Right lobe of liver (tissue), 6 donors: ENCODE results near the gene ADGRA1. TPM values are rescaled to one million over a fixed set of nuclear protein-coding genes. Genes with fewer than 3 reads are reported as not detected.

Experiments used
- ATAC-seq, 4 donors: fragments of 200-7000 bp; cut with Tn5 transposase; one replicate each; pipeline ENCODE4 v1.9.1; 2020; ENCODE audit warnings: mild to moderate bottlenecking in 4 of 4, moderate library complexity in 4 of 4
- DNase-seq, 3 donors: peaks; one replicate each; pipeline ENCODE4 v3.0.0-alpha.2; 2020
- H3K27ac ChIP-seq, 3 donors: fragments of 200-600 bp; one replicate each; pipeline ENCODE4 v1.8.0; 2022
- H3K27me3 ChIP-seq, 2 donors: fragments of 200-600 bp; one replicate each; pipeline ENCODE4 v1.8.0; 2022
- H3K36me3 ChIP-seq, 4 donors: fragments of 200-600 bp; sonication (generic) in 1 of 4; one replicate each; pipeline versions ENCODE4 v1.5.1 to v1.8.0; 2017 to 2022; ENCODE audit warnings: control low read depth in 1 of 4
- H3K4me1 ChIP-seq, 4 donors: fragments of 200-600 bp; sonication (generic) in 1 of 4; one replicate each; pipeline versions ENCODE4 v1.5.1 to v1.8.0; 2017 to 2022; ENCODE audit warnings: control low read depth in 1 of 4
- H3K4me3 ChIP-seq, 3 donors: fragments of 200-600 bp; one replicate each; pipeline ENCODE4 v1.8.0; 2022
- H3K9me3 ChIP-seq, 4 donors: fragments of 200-600 bp; sonication (generic) in 1 of 4; one replicate each; pipeline versions ENCODE4 v1.5.1 to v1.8.0; 2017 to 2022; ENCODE audit warnings: control low read depth in 1 of 4
- POLR2A ChIP-seq: fragments of 450-650 bp; IDR thresholded peaks from one replicate; pipeline ENCODE4 v1.6.1; 2017; ENCODE audit warnings: antibody characterized with exemption, mild to moderate bottlenecking
- WGBS: methylation state at CpG from one replicate; pipeline ENCODE4 v1.1.6; 2018; ENCODE audit warnings: low coverage, low lambda C conversion rate; ENCODE audit not compliant: insufficient coverage; ENCODE audit errors: missing lambda C conversion rate; 5-methylcytosine and 5-hydroxymethylcytosine counted together
- intact Hi-C, 2 donors: fragments of 100-400 bp; cut with DNase I; formaldehyde crosslinking; loops; one replicate each; pipeline versions ENCODE4 v1.11.2 to v1.14.1; 2022
- total RNA-seq, 6 experiments: library from RNA; depleted of rRNA in 2 of 6; stranded (reverse); fragments of >200 nt in 2 of 6; fragmentation: NEBNext Ultra II Directional in 3 of 6; extraction: Animal tissue kit (Norgen Biotek cat#: 25700) in 3 of 6; gene quantifications; one replicate each; pipeline versions ENCODE4 v1.1.0 to v1.2.4, GENCODE V29; 2016 to 2023
- TF ChIP-seq, protein P1 (sequence below), 4 donors: fragments of 200-600 bp in 3 of 4; fragments of 450-650 bp in 1 of 4; IDR thresholded peaks; one replicate each; pipeline versions ENCODE4 v1.5.1 to v1.8.0; 2016 to 2022; ENCODE audit warnings: antibody characterized with exemption in 4 of 4, mild to moderate bottlenecking in 2 of 4
- donor health status: DM: no; HTN: yes; CAD: no.
- donor health status: DM: no; HTN: no; CAD: no.
- donor health status: DM: no; HTN: no; CAD: no.
- donor health status: DM: no; HTN: yes; CAD: no.
- donor health status: DM: no; HTN: yes; CAD: no.

The ADGRA1 gene
- total RNA-seq, 6 experiments from 2014 or later, result 0.10 to 0.46 (median 0.16) TPM; not detected in 1

DNA sequence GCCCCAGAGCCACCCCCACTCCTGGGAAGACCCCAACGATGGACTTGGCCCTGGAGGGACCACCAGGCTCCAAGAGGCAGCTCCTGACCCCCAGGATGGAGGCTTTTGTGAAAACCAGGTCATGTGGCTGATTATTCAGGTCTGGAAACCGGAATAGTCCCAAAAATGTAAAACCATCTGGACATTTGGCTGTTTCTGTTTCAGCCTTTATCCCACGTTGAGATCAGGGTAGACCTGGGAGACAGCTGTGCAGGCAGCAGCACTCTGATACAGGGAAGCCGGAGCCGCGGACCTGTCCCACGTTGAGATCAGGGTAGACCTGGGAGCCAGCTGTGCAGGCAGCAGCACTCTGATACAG is 7.1 kb upstream of the ADGRA1 start:
- H3K36me3 ChIP-seq, result no peaks in the 10 kb centered on the region
- intact Hi-C loops, result no loop called here
- 29% methylated on average over 3 of the region's 7 CpGs for WGBS
- no peak overlapping the region for H3K27ac ChIP-seq
- no peak for ATAC-seq
- DNase-seq, result no peak
- H3K4me1 ChIP-seq, result no peaks in the 10 kb centered on the region
- H3K9me3 ChIP-seq, result no peaks in the 10 kb centered on the region
- no peak overlapping the region for H3K4me3 ChIP-seq
- TF ChIP-seq, protein P1, sequence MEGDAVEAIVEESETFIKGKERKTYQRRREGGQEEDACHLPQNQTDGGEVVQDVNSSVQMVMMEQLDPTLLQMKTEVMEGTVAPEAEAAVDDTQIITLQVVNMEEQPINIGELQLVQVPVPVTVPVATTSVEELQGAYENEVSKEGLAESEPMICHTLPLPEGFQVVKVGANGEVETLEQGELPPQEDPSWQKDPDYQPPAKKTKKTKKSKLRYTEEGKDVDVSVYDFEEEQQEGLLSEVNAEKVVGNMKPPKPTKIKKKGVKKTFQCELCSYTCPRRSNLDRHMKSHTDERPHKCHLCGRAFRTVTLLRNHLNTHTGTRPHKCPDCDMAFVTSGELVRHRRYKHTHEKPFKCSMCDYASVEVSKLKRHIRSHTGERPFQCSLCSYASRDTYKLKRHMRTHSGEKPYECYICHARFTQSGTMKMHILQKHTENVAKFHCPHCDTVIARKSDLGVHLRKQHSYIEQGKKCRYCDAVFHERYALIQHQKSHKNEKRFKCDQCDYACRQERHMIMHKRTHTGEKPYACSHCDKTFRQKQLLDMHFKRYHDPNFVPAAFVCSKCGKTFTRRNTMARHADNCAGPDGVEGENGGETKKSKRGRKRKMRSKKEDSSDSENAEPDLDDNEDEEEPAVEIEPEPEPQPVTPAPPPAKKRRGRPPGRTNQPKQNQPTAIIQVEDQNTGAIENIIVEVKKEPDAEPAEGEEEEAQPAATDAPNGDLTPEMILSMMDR (IDR thresholded peaks at IDR 0.05), result no peak
- TF ChIP-seq POLR2A, result no peak
- H3K27me3 ChIP-seq, result no peaks in the 10 kb centered on the region

DNA sequence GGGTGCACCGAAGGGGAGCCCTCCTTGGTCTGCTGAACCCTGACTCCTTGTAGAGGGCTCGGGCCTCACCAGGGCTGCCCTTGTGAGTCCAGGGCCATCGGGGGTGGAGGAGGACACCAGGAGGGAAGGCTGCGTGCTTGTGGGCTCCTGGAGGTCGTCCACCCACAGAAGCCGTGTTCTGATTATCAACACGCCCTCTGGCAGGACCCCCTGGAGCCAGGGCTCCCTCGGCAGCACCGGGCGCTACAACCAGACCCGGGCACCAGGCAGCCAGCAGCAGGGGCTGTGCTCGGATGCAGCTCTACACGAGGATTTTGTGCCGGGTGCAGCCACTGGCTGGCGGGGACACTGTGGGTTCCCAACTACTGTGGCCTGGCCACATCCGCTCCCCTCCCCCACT is 6.1 kb upstream of the ADGRA1 start:
- Histone ChIP-seq H3K4me1 (no peaks in the 10 kb centered on the region), H3K4me3 (no peak overlapping the region), H3K27ac (no peak overlapping the region), H3K27me3 (no peaks in the 10 kb centered on the region), H3K9me3 (no peaks in the 10 kb centered on the region), H3K36me3 (no peaks in the 10 kb centered on the region)
- no peak for TF ChIP-seq POLR2A
- TF ChIP-seq, protein P1 (IDR thresholded peaks at IDR 0.05), result no peak
- intact Hi-C loops, result no loop called here
- no peak for ATAC-seq
- DNase-seq, result no peak
- WGBS, result no CpG with 5 or more reads among the region's 16 CpGs

- 48% methylated on average over 20 of the region's 43 CpGs for WGBS
- intact Hi-C loops, result no loop called here
- Histone ChIP-seq H3K27me3 (peaks cover 0 to 5% of the 10 kb centered on the region in 2 donors), H3K27ac (no peak overlapping the region), H3K36me3 (no peaks in the 10 kb centered on the region), H3K4me3 (no peak overlapping the region), H3K9me3 (no peaks in the 10 kb centered on the region), H3K4me1 (peaks cover 0 to 1% (median 0%) of the 10 kb centered on the region in 4 donors)
- ATAC-seq, result no peak
- TF ChIP-seq, protein P1 (IDR thresholded peaks at IDR 0.05), result no peak
- no peak for TF ChIP-seq POLR2A
- no peak for DNase-seq
Measured at GRCh38 chr10:133082685-133083421, 4.9 kb upstream of the ADGRA1 start.

GRCh38 chr10:133083422-133084100 is 4.2 kb upstream of the ADGRA1 start:
- TF ChIP-seq, protein P1 (IDR thresholded peaks at IDR 0.05), result no peak
- no peak for TF ChIP-seq POLR2A
- WGBS, result 38% methylated on average over 6 of the region's 30 CpGs
- ATAC-seq, result no peak

More at GRCh38 chr10:133083422-133084100, 4.2 kb upstream of the ADGRA1 start:
- no peaks in the 10 kb centered on the region for H3K36me3 ChIP-seq
- H3K4me3 ChIP-seq, result no peak overlapping the region
- intact Hi-C loops, result no loop called here
- no peak overlapping the region for H3K27ac ChIP-seq
- no peak for DNase-seq
- peaks cover 0 to 5% of the 10 kb centered on the region in 2 donors for H3K27me3 ChIP-seq
- H3K4me1 ChIP-seq, result peaks cover 0 to 7% (median 0%) of the 10 kb centered on the region in 4 donors
- no peaks in the 10 kb centered on the region for H3K9me3 ChIP-seq
